NCI-H146 treated with DMSO at 0.1 percent for 48 hours (cell line): ENCODE measurements around the gene FAM43A.

Source experiments
- DNase-seq: peaks from one replicate; lab custom pipeline; 2025; ENCODE audit not compliant: unreplicated experiment; lab: John Stamatoyannopoulos, UW

FAM43A gene

GRCh38 chr3:194675081-194675640 lies 10.5 kb upstream of the FAM43A start:
- DNase-seq: no peak

GRCh38 chr3:194675680-194676079 lies 10.0 kb upstream of the FAM43A start:
- no peak for DNase-seq

- no peak for DNase-seq
Observed at GRCh38 chr3:194676471-194676870, 9.2 kb upstream of the FAM43A start.

GRCh38 chr3:194680888-194681615 lies 4.6 kb upstream of the FAM43A start:
- DNase-seq: no peak

- DNase-seq: no peak
Observed at GRCh38 chr3:194682189-194682693, 3.4 kb upstream of the FAM43A start.

GRCh38 chr3:194682694-194683310 lies 2.9 kb upstream of the FAM43A start:
- peak; percentile 74 for DNase-seq

- DNase-seq: no peak
Observed at GRCh38 chr3:194683380-194683779, 2.3 kb upstream of the FAM43A start.

- DNase-seq: no peak
Observed at GRCh38 chr3:194685065-194685717, 492 bp upstream of the FAM43A start.

GRCh38 chr3:194686414-194686815 lies 732 bp downstream of the FAM43A start:
- no peak for DNase-seq

GRCh38 chr3:194686816-194687637 lies 1.3 kb downstream of the FAM43A start:
- no peak for DNase-seq

- no peak for DNase-seq
Observed at GRCh38 chr3:194687638-194688199, 2.0 kb downstream of the FAM43A start.

- no peak for DNase-seq
Observed at GRCh38 chr3:194688200-194688740, 2.6 kb downstream of the FAM43A start.

- no peak for DNase-seq
Observed at GRCh38 chr3:194688946-194689345, 3.3 kb downstream of the FAM43A start.

GRCh38 chr3:194689493-194689944 lies 3.8 kb downstream of the FAM43A start:
- DNase-seq: no peak

GRCh38 chr3:194690501-194691372 lies 5.1 kb downstream of the FAM43A start:
- DNase-seq: no peak

GRCh38 chr3:194691481-194692283 lies 6.0 kb downstream of the FAM43A start:
- DNase-seq: no peak

- DNase-seq: no peak
Observed at GRCh38 chr3:194696702-194697101, 11.0 kb downstream of the FAM43A start.

- DNase-seq: no peak
Observed at GRCh38 chr3:194702545-194702944, 16.9 kb downstream of the FAM43A start.
